Pancreas (tissue), 10 donors: Measurements from ENCODE around the gene FAR1. TPM values are rescaled to one million over a fixed set of nuclear protein-coding genes. Genes with fewer than 3 reads are reported as not detected.

Experiments
- ATAC-seq, 4 donors: fragments of 200-7000 bp; cut with Tn5 transposase; one replicate each; pipeline versions ENCODE4 v1.8.0 to v1.9.1; 2020; ENCODE audit warnings: mild to moderate bottlenecking in 4 of 4, moderate library complexity in 4 of 4
- DNase-seq, 6 donors: peaks; one replicate each; pipeline ENCODE4 v3.0.0-alpha.2; 2020
- FAIRE-seq: peaks from 2 replicates; lab custom pipeline; 2012; peaks lifted over from hg19 to GRCh38; lab: Jason Lieb, UNC
- H3K27ac ChIP-seq, 4 donors: fragments of 200-600 bp; sonication (generic); 1 replicate in 3 of 4; 2 replicates in 1 of 4; pipeline versions ENCODE4 v1.5.0 to v1.8.0; 2020
- H3K27me3 ChIP-seq, 4 donors: fragments of 200-600 bp; one replicate each; pipeline ENCODE4 v1.8.0; 2021
- H3K36me3 ChIP-seq, 3 donors: fragments of 200-600 bp; sonication (generic) in 1 of 3; one replicate each; pipeline versions ENCODE4 v1.5.0 to v1.8.0; 2020 to 2021
- H3K4me1 ChIP-seq, 3 donors: fragments of 200-600 bp; one replicate each; pipeline ENCODE4 v1.8.0; 2021
- H3K4me3 ChIP-seq, 4 donors: fragments of 200-600 bp; sonication (generic) in 2 of 4; one replicate each; pipeline versions ENCODE4 v1.5.0 to v1.8.0; 2020 to 2021
- H3K9me3 ChIP-seq, 4 donors: fragments of 200-600 bp; one replicate each; pipeline ENCODE4 v1.8.0; 2021
- WGBS, 2 donors: extraction: QIAGEN DNeasy Blood & Tissue Kit; methylation state at CpG; one replicate each; pipeline ENCODE4 v1.1.7; 2013; 5-methylcytosine and 5-hydroxymethylcytosine counted together
- intact Hi-C, 3 donors: fragments of 100-400 bp; cut with DNase I; formaldehyde crosslinking; loops; one replicate each; pipeline versions ENCODE4 v1.11.1 to v1.14.2; 2022
- polyA plus RNA-seq, 2 donors: library from polyadenylated mRNA; stranded (reverse); fragments of 200-250 nt; gene quantifications; one replicate each; pipeline ENCODE4 v1.2.3, GENCODE V29; 2013
- total RNA-seq, 6 donors: library from RNA; stranded (reverse); fragmentation: NEBNext Ultra II Directional in 4 of 6; extraction: Animal tissue kit (Norgen Biotek cat#: 25700) in 4 of 6; gene quantifications; one replicate each; pipeline versions ENCODE4 v1.2.1 to v1.2.4, GENCODE V29; 2021 to 2023
- TF ChIP-seq, protein P1 (sequence below), 4 donors: fragments of 200-600 bp; sonication (generic) in 3 of 4; IDR thresholded peaks; one replicate each; pipeline versions ENCODE4 v1.5.0 to v1.8.0; 2021; ENCODE audit warnings: antibody characterized with exemption in 4 of 4
- donor health status: healthy with polysubstance abuse.
- donor health status: DM: no; HTN: no; CAD: no; lungs with moderate emphysema.
- donor health status: DM: no; HTN: no; CAD: no.
- donor health status: control.
- donor health status: control.
- donor health status: Bipolar disorder and iron deficiency.
- donor health status: DM: yes; HTN: yes; CAD: no.
- donor health status: DM: no; HTN: no; CAD: no.
- donor health status: DM: no; HTN: no; CAD: no.
- donor health status: DM: yes; HTN: yes; CAD: no.

Gene FAR1
- total and polyA plus RNA-seq, 8 donors = 12.0 to 43.7 (median 18.0) TPM

- no peak for DNase-seq
- intact Hi-C loops = loop anchor here in 1 of 3 donors (10.0 kb wide), 1 partner anchor 485 kb away; no protein-coding TSS in a partner anchor
- TF ChIP-seq, protein P1, sequence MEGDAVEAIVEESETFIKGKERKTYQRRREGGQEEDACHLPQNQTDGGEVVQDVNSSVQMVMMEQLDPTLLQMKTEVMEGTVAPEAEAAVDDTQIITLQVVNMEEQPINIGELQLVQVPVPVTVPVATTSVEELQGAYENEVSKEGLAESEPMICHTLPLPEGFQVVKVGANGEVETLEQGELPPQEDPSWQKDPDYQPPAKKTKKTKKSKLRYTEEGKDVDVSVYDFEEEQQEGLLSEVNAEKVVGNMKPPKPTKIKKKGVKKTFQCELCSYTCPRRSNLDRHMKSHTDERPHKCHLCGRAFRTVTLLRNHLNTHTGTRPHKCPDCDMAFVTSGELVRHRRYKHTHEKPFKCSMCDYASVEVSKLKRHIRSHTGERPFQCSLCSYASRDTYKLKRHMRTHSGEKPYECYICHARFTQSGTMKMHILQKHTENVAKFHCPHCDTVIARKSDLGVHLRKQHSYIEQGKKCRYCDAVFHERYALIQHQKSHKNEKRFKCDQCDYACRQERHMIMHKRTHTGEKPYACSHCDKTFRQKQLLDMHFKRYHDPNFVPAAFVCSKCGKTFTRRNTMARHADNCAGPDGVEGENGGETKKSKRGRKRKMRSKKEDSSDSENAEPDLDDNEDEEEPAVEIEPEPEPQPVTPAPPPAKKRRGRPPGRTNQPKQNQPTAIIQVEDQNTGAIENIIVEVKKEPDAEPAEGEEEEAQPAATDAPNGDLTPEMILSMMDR (IDR thresholded peaks at IDR 0.05) = no peak
- FAIRE-seq = no peak
- 64 to 68% methylated on average over 3 of the region's 3 CpGs for WGBS, 2 donors
- Histone ChIP-seq H3K4me1 (no peaks in the 10 kb centered on the region), H3K9me3 (no peaks in the 10 kb centered on the region), H3K4me3 (no peak overlapping the region), H3K27me3 (no peaks in the 10 kb centered on the region), H3K36me3 (no peaks in the 10 kb centered on the region), H3K27ac (no peak overlapping the region)
- ATAC-seq = no peak
Measured at GRCh38 chr11:13760115-13760514, 91.6 kb downstream of the FAR1 start.

DNA sequence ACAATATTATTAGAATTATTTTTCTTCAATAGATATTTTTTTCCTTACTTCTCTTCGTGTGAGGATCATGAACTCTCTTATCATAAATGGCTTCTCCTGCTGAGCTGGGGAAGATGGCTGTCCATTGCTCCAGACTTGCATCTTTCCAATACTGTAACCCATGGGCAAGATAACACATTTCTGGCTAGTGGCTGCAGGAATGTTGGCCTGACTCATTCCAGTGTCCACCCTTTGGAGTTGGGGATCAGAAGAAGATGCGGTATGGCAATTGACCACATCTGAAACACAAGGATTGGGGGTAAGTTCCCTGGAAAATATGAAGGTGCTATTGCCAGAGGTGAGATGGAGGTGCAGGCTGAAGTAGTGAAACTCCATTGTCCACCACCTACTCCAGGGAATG lies 92.8 kb downstream of the FAR1 start:
- H3K36me3 ChIP-seq = no peaks in the 10 kb centered on the region
- WGBS, 2 donors = 75 to 79% methylated on average over 2 of the region's 2 CpGs
- intact Hi-C loops = loop anchor here in 1 of 3 donors (10.0 kb wide), 1 partner anchor 484 kb away; no protein-coding TSS in a partner anchor
- H3K4me3 ChIP-seq = no peak overlapping the region
- no peaks in the 10 kb centered on the region for H3K9me3 ChIP-seq
- DNase-seq = no peak
- no peak for FAIRE-seq
- H3K27me3 ChIP-seq = no peaks in the 10 kb centered on the region
- no peaks in the 10 kb centered on the region for H3K4me1 ChIP-seq
- ATAC-seq = no peak
- H3K27ac ChIP-seq = no peak overlapping the region
- TF ChIP-seq, protein P1 (IDR thresholded peaks at IDR 0.05) = no peak

GRCh38 chr11:13761716-13762115 lies 93.2 kb downstream of the FAR1 start:
- H3K4me3 ChIP-seq = no peak overlapping the region
- no peaks in the 10 kb centered on the region for H3K36me3 ChIP-seq
- FAIRE-seq (no peak), ATAC-seq (no peak), DNase-seq (no peak)
- WGBS, 2 donors = 68% methylated on average over 2 of the region's 2 CpGs
- H3K4me1 ChIP-seq = no peaks in the 10 kb centered on the region
- TF ChIP-seq, protein P1 (IDR thresholded peaks at IDR 0.05) = no peak
- no peaks in the 10 kb centered on the region for H3K27me3 ChIP-seq
- intact Hi-C loops = loop anchor here in 1 of 3 donors (10.0 kb wide), 1 partner anchor 483 kb away; no protein-coding TSS in a partner anchor
- no peak overlapping the region for H3K27ac ChIP-seq
- no peaks in the 10 kb centered on the region for H3K9me3 ChIP-seq

GRCh38 chr11:13762718-13763117 lies 94.2 kb downstream of the FAR1 start:
- intact Hi-C loops = loop anchor here in 1 of 3 donors (10.0 kb wide), 1 partner anchor 482 kb away; no protein-coding TSS in a partner anchor

GRCh38 chr11:13763341-13763740 lies 94.9 kb downstream of the FAR1 start:
- H3K27me3 ChIP-seq = no peaks in the 10 kb centered on the region
- TF ChIP-seq, protein P1 (IDR thresholded peaks at IDR 0.05) = no peak
- no peak overlapping the region for H3K27ac ChIP-seq
- whole genome bisulfite sequencing, 2 donors = 76 to 77% methylated on average over 3 of the region's 3 CpGs
- no peaks in the 10 kb centered on the region for H3K36me3 ChIP-seq
- DNase-seq = no peak
- H3K9me3 ChIP-seq = no peaks in the 10 kb centered on the region
- no peak for FAIRE-seq
- no peaks in the 10 kb centered on the region for H3K4me1 ChIP-seq
- no peak for ATAC-seq
- intact Hi-C loops = loop anchor here in 1 of 3 donors (10.0 kb wide), 1 partner anchor 481 kb away; no protein-coding TSS in a partner anchor
- H3K4me3 ChIP-seq = no peak overlapping the region

More at GRCh38 chr11:13762718-13763117, 94.2 kb downstream of the FAR1 start:
- TF ChIP-seq, protein P1 (IDR thresholded peaks at IDR 0.05) = no peak
- Histone ChIP-seq H3K27ac (no peak overlapping the region), H3K27me3 (no peaks in the 10 kb centered on the region), H3K36me3 (no peaks in the 10 kb centered on the region), H3K4me3 (no peak overlapping the region), H3K4me1 (no peaks in the 10 kb centered on the region), H3K9me3 (no peaks in the 10 kb centered on the region)
- FAIRE-seq (no peak), ATAC-seq (no peak), DNase-seq (no peak)
- 72 to 77% methylated on average over 4 of the region's 4 CpGs for WGBS, 2 donors
